Testis (tissue), 3 donors: ENCODE results near the gene MEF2C. TPM values are rescaled to one million over a fixed set of nuclear protein-coding genes. Genes with fewer than 3 reads are reported as not detected.

ENCODE experiments used
- DNase-seq: peaks from one replicate; pipeline ENCODE4 v3.0.0-alpha.2; 2019
- H3K27ac ChIP-seq, 2 donors: fragments of 200-600 bp; sonication (generic); one replicate each; pipeline ENCODE4 v1.5.1; 2019
- H3K27me3 ChIP-seq: fragments of 200-600 bp; sonication (generic); one replicate; pipeline ENCODE4 v1.5.1; 2019
- H3K36me3 ChIP-seq: fragments of 200-600 bp; sonication (generic); one replicate; pipeline ENCODE4 v1.5.1; 2017; ENCODE audit warnings: low read depth; ENCODE audit errors: missing control alignments
- H3K4me1 ChIP-seq: fragments of 200-600 bp; sonication (generic); one replicate; pipeline ENCODE4 v1.5.1; 2019
- H3K4me3 ChIP-seq, 2 donors: fragments of 200-600 bp; sonication (generic); one replicate each; pipeline ENCODE4 v1.5.1; 2017 to 2019
- H3K9me3 ChIP-seq: fragments of 200-600 bp; sonication (generic); one replicate; pipeline ENCODE4 v1.5.1; 2017
- CTCF ChIP-seq, 3 experiments: fragments of 450-650 bp in 2 of 3; fragments of 200-600 bp in 1 of 3; sonication (generic) in 1 of 3; IDR thresholded peaks; one replicate each; pipeline ENCODE4 v1.5.1; 2016 to 2019; ENCODE audit warnings: antibody characterized with exemption in 3 of 3, mild to moderate bottlenecking in 2 of 3, moderate library complexity in 1 of 3
- POLR2A ChIP-seq: fragments of 450-650 bp; IDR thresholded peaks from one replicate; pipeline ENCODE4 v1.6.1; 2017; ENCODE audit warnings: antibody characterized with exemption, mild to moderate bottlenecking, moderate library complexity
- WGBS, 2 donors: methylation state at CpG; one replicate each; pipeline ENCODE4 v1.1.5; 2018; 5-methylcytosine and 5-hydroxymethylcytosine counted together
- intact Hi-C: fragments of 100-400 bp; cut with DNase I; formaldehyde crosslinking; loops from one replicate; pipeline ENCODE4 v1.15.1; 2023; ENCODE audit warnings: low total_unique reads
- polyA plus RNA-seq: library from polyadenylated mRNA; stranded (reverse); fragments of 350-450 nt; fragmentation: Illumina TruSeq; extraction: RNeasy Lipid Tissue Mini Kit (QIAGEN cat#74804); gene quantifications from one replicate; pipeline ENCODE4 v1.2.3, GENCODE V29; 2014; ENCODE audit warnings: low read depth, low replicate concordance; ENCODE audit not compliant: insufficient read depth
- total RNA-seq, 2 donors: library from RNA; depleted of rRNA; stranded (reverse); fragments of >200 nt; gene quantifications; one replicate each; pipeline ENCODE4 v1.2.3, GENCODE V29; 2016

The MEF2C gene
- total and polyA plus RNA-seq, 3 donors from 2014 or later: 18.3 to 53.1 (median 19.9) TPM

GRCh38 chr5:88890070-88890781 lies 7.2 kb upstream of the MEF2C start:
- H3K27me3 ChIP-seq: no peaks in the 10 kb centered on the region
- intact Hi-C loops: no loop called here
- WGBS, 2 donors: 12 to 16% methylated on average over 10 of the region's 10 CpGs
- no peaks in the 10 kb centered on the region for H3K9me3 ChIP-seq
- TF ChIP-seq CTCF (IDR thresholded peaks at IDR 0.05) (no peak), POLR2A (no peak)
- no peaks in the 10 kb centered on the region for H3K4me1 ChIP-seq
- H3K27ac ChIP-seq: peak overlapping the region; percentile 91 to 92
- no peak for DNase-seq
- no peaks in the 10 kb centered on the region for H3K36me3 ChIP-seq
- H3K4me3 ChIP-seq: peak overlapping the region; percentile 62 to 71

DNA sequence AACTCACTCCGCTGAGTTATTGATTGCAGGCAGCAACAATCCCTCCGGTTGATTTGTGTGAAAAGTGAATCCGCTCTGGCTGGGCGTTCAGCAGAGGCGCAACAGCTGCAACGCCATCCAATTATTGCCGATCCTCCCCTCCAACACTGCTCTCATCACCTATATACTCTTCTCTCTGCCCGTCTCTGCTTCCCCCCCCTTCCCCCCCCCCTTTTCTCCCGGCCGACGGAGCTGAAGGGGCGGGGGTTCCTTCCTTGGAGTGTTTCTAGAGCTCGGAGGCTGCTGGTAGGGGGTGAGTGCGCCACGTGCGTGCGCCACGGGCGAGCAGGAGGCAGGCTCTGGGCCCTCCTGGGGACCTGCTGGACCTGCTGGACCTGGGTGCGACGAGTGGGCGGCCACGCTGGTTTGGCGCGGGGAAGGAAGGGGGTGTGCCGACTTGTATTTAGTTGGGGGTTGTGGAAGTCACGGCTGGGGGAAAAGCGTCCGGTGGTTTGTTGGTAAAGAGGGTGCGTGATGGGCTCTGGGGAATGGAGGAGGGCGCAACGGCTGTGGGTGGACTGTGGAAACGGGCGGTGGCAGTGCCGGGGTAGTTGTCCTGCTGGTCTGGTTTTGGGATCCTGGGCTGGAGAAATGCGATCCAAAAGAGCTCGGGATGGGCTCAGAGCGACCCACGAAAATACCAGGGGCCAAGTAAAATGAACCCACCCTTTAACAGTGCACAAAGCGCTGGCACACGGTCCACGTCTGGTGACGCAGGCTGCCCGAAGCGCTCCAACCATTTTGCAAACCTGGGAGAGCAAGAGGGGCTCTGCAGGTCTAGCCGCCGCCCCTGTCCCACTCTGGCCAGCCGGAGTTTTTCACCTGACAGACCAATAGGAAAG lies 6.4 kb upstream of the MEF2C start:
- DNase-seq: peak; percentile 74
- no peaks in the 10 kb centered on the region for H3K4me1 ChIP-seq
- no peaks in the 10 kb centered on the region for H3K36me3 ChIP-seq

GRCh38 chr5:88888848-88889188 lies 5.8 kb upstream of the MEF2C start:
- no peaks in the 10 kb centered on the region for H3K27me3 ChIP-seq
- intact Hi-C loops: loop anchor here (10.0 kb wide), 1 partner anchor 154 kb away; no protein-coding TSS in a partner anchor
- H3K4me3 ChIP-seq: peak overlapping the region; percentile 62 to 71
- H3K4me1 ChIP-seq: no peaks in the 10 kb centered on the region
- TF ChIP-seq POLR2A: no peak
- H3K27ac ChIP-seq: peak overlapping the region; percentile 91 to 92
- no peaks in the 10 kb centered on the region for H3K9me3 ChIP-seq
- DNase-seq: no peak
- H3K36me3 ChIP-seq: no peaks in the 10 kb centered on the region
- WGBS, 2 donors: 8 to 11% methylated on average over 9 of the region's 9 CpGs

More for the DNA sequence above, 6.4 kb upstream of the MEF2C start:
- intact Hi-C loops: loop anchor here (10.0 kb wide), 1 partner anchor 155 kb away; no protein-coding TSS in a partner anchor
- Histone ChIP-seq H3K27me3 (no peaks in the 10 kb centered on the region), H3K27ac (peak overlapping the region; percentile 91 to 92), H3K9me3 (no peaks in the 10 kb centered on the region), H3K4me3 (peak overlapping the region; percentile 62 to 71)
- no peak for TF ChIP-seq CTCF (IDR thresholded peaks at IDR 0.05)
- TF ChIP-seq POLR2A: no peak
- WGBS, 2 donors: 0 to 1% methylated on average over 38 to 48 of the region's 48 CpGs

- Histone ChIP-seq H3K27me3 (no peaks in the 10 kb centered on the region), H3K4me3 (no peak overlapping the region), H3K36me3 (no peaks in the 10 kb centered on the region), H3K9me3 (no peaks in the 10 kb centered on the region), H3K4me1 (no peaks in the 10 kb centered on the region), H3K27ac (peak overlapping the region in 1 of 2 donors; percentile 91)
- intact Hi-C loops: loop anchor here (10.0 kb wide), 1 partner anchor 153 kb away; no protein-coding TSS in a partner anchor
- no peak for TF ChIP-seq POLR2A
- DNase-seq: no peak
Measured at GRCh38 chr5:88888291-88888690, 5.3 kb upstream of the MEF2C start.

DNA sequence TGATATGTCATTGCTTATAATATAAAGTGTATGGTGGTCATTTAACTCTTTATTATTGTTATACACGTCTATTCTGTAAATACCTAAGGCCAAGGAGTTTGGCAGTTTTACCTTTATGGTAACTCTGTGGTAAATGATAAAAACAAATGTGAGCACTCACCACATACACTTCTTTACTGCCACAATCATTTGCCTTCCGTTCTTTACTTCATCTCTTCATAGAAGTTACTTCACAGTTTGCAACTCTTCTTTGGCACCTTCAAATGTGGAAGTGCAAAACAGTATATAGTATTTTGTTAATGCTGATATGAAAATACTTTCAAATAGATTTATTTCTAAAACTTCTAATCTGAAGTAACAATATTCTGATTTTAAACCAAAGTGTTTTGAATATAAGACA lies 4.4 kb upstream of the MEF2C start:
- Histone ChIP-seq H3K27me3 (no peaks in the 10 kb centered on the region), H3K4me3 (no peak overlapping the region), H3K9me3 (no peaks in the 10 kb centered on the region), H3K27ac (peak overlapping the region; percentile 22 to 93), H3K4me1 (no peaks in the 10 kb centered on the region), H3K36me3 (no peaks in the 10 kb centered on the region)
- WGBS, 2 donors: 77 to 85% methylated on average over 2 of the region's 2 CpGs
- no peak for TF ChIP-seq POLR2A
- no peak for TF ChIP-seq CTCF (IDR thresholded peaks at IDR 0.05)
- intact Hi-C loops: loop anchor here (10.0 kb wide), 1 partner anchor 153 kb away; no protein-coding TSS in a partner anchor
- no peak for DNase-seq
